GM12878 (cell line): ENCODE measurements around the gene RYR2. TPM values are rescaled to one million over a fixed set of nuclear protein-coding genes. Genes with fewer than 3 reads are reported as not detected.
A peak's percentile ranks its signal among the peaks of the same experiment; 100 is the strongest.

ENCODE experiments used
- ATAC-seq: fragments of 200-7000 bp; cut with Tn5 transposase; 3 replicates; pipeline ENCODE4 v1.9.1; 2020; ENCODE audit warnings: mild to moderate bottlenecking, moderate library complexity
- BruUV-seq: library from RNA; stranded (reverse); fragments of 400-500 nt; replicated peaks from 2 replicates; lab custom pipeline; 2021; lab: Mats Ljungman, UMichigan
- CTCF ChIA-PET: fragments of 300-600 bp; sonication (Branson Sonifier 250); formaldehyde crosslinking; extraction: SDS; loops from one replicate; lab custom pipeline; 2021; ENCODE audit warnings: inconsistent platforms; lab: Yijun Ruan, JAX
- POLR2A ChIA-PET: fragments of 350-600 bp; formaldehyde crosslinking; extraction: SDS; loops from one replicate; lab custom pipeline; 2021; ENCODE audit warnings: inconsistent platforms; lab: Charles Lee
- RAD21 ChIA-PET: fragments of 300-600 bp; sonication (Branson Sonifier 250); formaldehyde crosslinking; loops from one replicate; lab custom pipeline; 2023; ENCODE audit warnings: antibody characterized with exemption; ENCODE audit not compliant: unreplicated experiment; lab: Charles Lee
- SMC1A ChIA-PET: fragments of 300-600 bp; sonication (Branson Sonifier 250); formaldehyde crosslinking; loops from one replicate; lab custom pipeline; 2023; ENCODE audit not compliant: unreplicated experiment, uncharacterized antibody; lab: Charles Lee
- DNase-seq: peaks from one replicate; pipeline ENCODE4 v3.0.0-alpha.2; 2011; ENCODE audit warnings: low read depth, low spot score
- FAIRE-seq: peaks from 3 replicates; lab custom pipeline; 2011; peaks lifted over from hg19 to GRCh38; lab: Jason Lieb, UNC
- H2AFZ ChIP-seq: 2 replicates; pipeline ENCODE4 v1.6.0; 2011; ENCODE audit warnings: low read depth, low read length, control low read depth; ENCODE audit not compliant: control insufficient read depth
- H3K27ac ChIP-seq: 2 replicates; pipeline ENCODE4 v1.5.1; 2011; ENCODE audit warnings: control low read depth; ENCODE audit not compliant: control insufficient read depth, insufficient read depth
- H3K27me3 ChIP-seq, 2 experiments: replicated peaks in 1 of 2; 2 replicates each; pipeline versions ENCODE4 v1.6.0 to v1.6.1; 2011; ENCODE audit warnings: low read length in 1 of 2; ENCODE audit not compliant: control insufficient read depth in 2 of 2, insufficient read depth in 2 of 2
- H3K36me3 ChIP-seq, 2 experiments: 2 replicates each; pipeline ENCODE4 v1.5.1; 2011; ENCODE audit warnings: low read length in 1 of 2; ENCODE audit not compliant: control insufficient read depth in 2 of 2, insufficient read depth in 2 of 2
- H3K4me1 ChIP-seq: 2 replicates; pipeline ENCODE4 v1.6.1; 2011; ENCODE audit warnings: mild to moderate bottlenecking, low read length, moderate library complexity, mixed read lengths; ENCODE audit not compliant: control insufficient read depth, insufficient read depth
- H3K4me2 ChIP-seq: 2 replicates; pipeline ENCODE4 v1.6.0; 2011; ENCODE audit warnings: control low read depth; ENCODE audit not compliant: control insufficient read depth, insufficient read depth
- H3K4me3 ChIP-seq: fragments of 200-600 bp; sonication (generic); 2 replicates; pipeline ENCODE4 v1.5.1; 2016
- H3K79me2 ChIP-seq: 2 replicates; pipeline ENCODE4 v1.6.0; 2011; ENCODE audit warnings: low read length; ENCODE audit not compliant: control insufficient read depth, insufficient read depth
- H3K9ac ChIP-seq: 2 replicates; pipeline ENCODE4 v1.8.0; 2011; ENCODE audit warnings: low read length, control low read depth, mixed read lengths; ENCODE audit not compliant: control insufficient read depth, insufficient read depth
- H3K9me3 ChIP-seq: replicated peaks from 3 replicates; pipeline ENCODE4 v1.5.1; 2011; ENCODE audit warnings: mild to moderate bottlenecking, low read length; ENCODE audit not compliant: control insufficient read depth, insufficient read depth
- H4K20me1 ChIP-seq: 2 replicates; pipeline ENCODE4 v1.6.0; 2011; ENCODE audit not compliant: control insufficient read depth, insufficient read depth
- CREB1 ChIP-seq: IDR thresholded peaks from 2 replicates; pipeline ENCODE4 v1.6.1; 2012; ENCODE audit warnings: low read depth, mild to moderate bottlenecking, inconsistent platforms
- GABPA ChIP-seq: IDR thresholded peaks from 2 replicates; pipeline ENCODE4 v1.6.1; 2014; ENCODE audit warnings: antibody characterized with exemption, low read depth, mild to moderate bottlenecking, inconsistent platforms
- NFIC ChIP-seq: IDR thresholded peaks from 2 replicates; pipeline ENCODE4 v1.6.1; 2012; ENCODE audit warnings: low read depth, mild to moderate bottlenecking, inconsistent platforms, low read length, moderate library complexity
- RELA ChIP-seq: fragments of 450-650 bp; IDR thresholded peaks from 2 replicates; pipeline ENCODE4 v1.8.0; 2014; ENCODE audit warnings: borderline replicate concordance; ENCODE audit not compliant: partially characterized antibody
- SMARCA5 ChIP-seq: fragments of 450-650 bp; IDR thresholded peaks from 2 replicates; pipeline ENCODE4 v1.6.1; 2017; ENCODE audit warnings: mild to moderate bottlenecking
- STAT1 ChIP-seq: fragments of 450-650 bp; conservative IDR thresholded peaks from 2 replicates; pipeline ENCODE4 v1.6.1; 2014; ENCODE audit warnings: antibody characterized with exemption, mild to moderate bottlenecking
- SUPT20H ChIP-seq: IDR thresholded peaks from 2 replicates; pipeline ENCODE4 v1.6.1; 2011; ENCODE audit warnings: low read depth, mild to moderate bottlenecking, low read length, moderate library complexity, borderline replicate concordance; ENCODE audit not compliant: control insufficient read depth
- WRNIP1 ChIP-seq: IDR thresholded peaks from 2 replicates; pipeline ENCODE4 v1.6.1; 2011; ENCODE audit warnings: low read depth, low read length, improper control_type of control experiment, borderline replicate concordance
- WGBS: methylation state at CpG from one replicate; pipeline ENCODE4 v1.1.6; 2016; ENCODE audit warnings: low lambda C conversion rate; ENCODE audit not compliant: insufficient replicate concordance, insufficient coverage; ENCODE audit errors: missing lambda C conversion rate; 5-methylcytosine and 5-hydroxymethylcytosine counted together
- in situ Hi-C: fragments of 300-500 bp; cut with MboI; formaldehyde crosslinking; loops from 9 replicates; pipeline ENCODE4 v1.14.3; 2018; ENCODE audit warnings: mixed read lengths
- intact Hi-C: fragments of 100-400 bp; cut with micrococcal nuclease; formaldehyde crosslinking; loops from one replicate; pipeline ENCODE4 v1.14.2; 2022; ENCODE audit not compliant: unreplicated experiment
- polyA plus RNA-seq, 11 experiments: library from polyadenylated mRNA; depleted of rRNA in 4 of 11; unstranded in 6 of 11; stranded (reverse) in 5 of 11; fragments of >200 nt; fragmentation: Nextera tagmentation in 4 of 11; fragmentation: Illumina TruSeq in 1 of 11; extraction: Ambion mirVana in 4 of 11; extraction: Trizol in 1 of 11; gene quantifications; 1 replicate in 1 of 11; 2 replicates in 10 of 11; pipeline versions ENCODE4 v1.2.1 to v1.2.3, GENCODE V29; 2011 to 2016; ENCODE audit warnings: inconsistent platforms in 2 of 11, missing spikeins in 2 of 11, low read depth in 1 of 11
- total RNA-seq, 4 experiments: library from RNA; depleted of rRNA in 3 of 4; stranded (reverse); fragments of >200 nt in 3 of 4; fragmentation: Illumina TruSeq in 1 of 4; extraction: Trizol in 1 of 4; gene quantifications; 2 replicates each; pipeline versions ENCODE4 v1.2.1 to v1.2.3, GENCODE V29; 2013 to 2021
- TF ChIP-seq, protein P1 (sequence below): IDR thresholded peaks from 2 replicates; pipeline ENCODE4 v1.6.1; 2011; ENCODE audit warnings: borderline replicate concordance, low read depth, mild to moderate bottlenecking, moderate library complexity, low read length; ENCODE audit not compliant: insufficient read depth, poor library complexity, severe bottlenecking
- TF ChIP-seq, protein P2 (sequence below): IDR thresholded peaks from 2 replicates; pipeline ENCODE4 v1.6.1; 2011; ENCODE audit warnings: mild to moderate bottlenecking, low read depth, low read length, moderate library complexity; ENCODE audit not compliant: insufficient replicate concordance
- TF ChIP-seq, protein P3 (sequence below): IDR thresholded peaks from 2 replicates; pipeline ENCODE4 v1.6.1; 2012; ENCODE audit warnings: low read depth, low read length, improper control_type of control experiment
- TF ChIP-seq, protein P4 (sequence below): IDR thresholded peaks from 2 replicates; pipeline ENCODE4 v1.6.1; 2012; ENCODE audit warnings: low read depth, low read length, improper control_type of control experiment
- TF ChIP-seq, protein P5 (sequence below): fragments of 450-650 bp; IDR thresholded peaks from 2 replicates; pipeline ENCODE4 v1.6.1; 2016; ENCODE audit warnings: mild to moderate bottlenecking, moderate library complexity, borderline replicate concordance

Gene RYR2
- total and polyA plus RNA-seq, 10 of the 15 experiments (the other 5 are each of a cell fraction or from before 2014, with no cell fraction given) = 0.01 to 0.04 TPM; not detected in 8

DNA sequence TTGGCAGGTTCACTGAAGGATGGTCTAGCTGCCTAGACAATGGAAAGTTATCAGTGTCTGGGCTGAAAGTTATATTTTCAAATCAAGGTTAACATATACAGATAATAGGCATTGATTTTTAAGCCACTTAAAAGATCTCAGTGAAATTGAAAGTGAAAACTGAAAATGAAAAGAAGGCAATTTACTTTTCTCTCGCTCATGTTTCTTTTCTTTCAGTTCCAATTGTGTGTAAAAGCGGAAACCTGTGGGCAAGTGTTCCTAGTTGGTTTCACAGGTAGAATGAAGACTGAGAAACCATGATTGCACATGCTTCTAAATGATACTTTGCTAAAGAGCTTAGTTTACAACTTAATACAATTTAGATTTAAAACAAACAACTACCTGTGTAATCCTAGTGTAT, 465.0 kb downstream of the RYR2 start (continued):
- TF ChIP-seq, protein P1, sequence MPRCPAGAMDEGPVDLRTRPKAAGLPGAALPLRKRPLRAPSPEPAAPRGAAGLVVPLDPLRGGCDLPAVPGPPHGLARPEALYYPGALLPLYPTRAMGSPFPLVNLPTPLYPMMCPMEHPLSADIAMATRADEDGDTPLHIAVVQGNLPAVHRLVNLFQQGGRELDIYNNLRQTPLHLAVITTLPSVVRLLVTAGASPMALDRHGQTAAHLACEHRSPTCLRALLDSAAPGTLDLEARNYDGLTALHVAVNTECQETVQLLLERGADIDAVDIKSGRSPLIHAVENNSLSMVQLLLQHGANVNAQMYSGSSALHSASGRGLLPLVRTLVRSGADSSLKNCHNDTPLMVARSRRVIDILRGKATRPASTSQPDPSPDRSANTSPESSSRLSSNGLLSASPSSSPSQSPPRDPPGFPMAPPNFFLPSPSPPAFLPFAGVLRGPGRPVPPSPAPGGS = no peak
- TF ChIP-seq NFIC = peak; percentile 31; the same call in 1 of the 2 replicates
- 0 out of 2 replicates have a peak, but pooled peaks have one; percentile 11 for TF ChIP-seq GABPA
- TF ChIP-seq SMARCA5 = no peak
- TF ChIP-seq, protein P2, sequence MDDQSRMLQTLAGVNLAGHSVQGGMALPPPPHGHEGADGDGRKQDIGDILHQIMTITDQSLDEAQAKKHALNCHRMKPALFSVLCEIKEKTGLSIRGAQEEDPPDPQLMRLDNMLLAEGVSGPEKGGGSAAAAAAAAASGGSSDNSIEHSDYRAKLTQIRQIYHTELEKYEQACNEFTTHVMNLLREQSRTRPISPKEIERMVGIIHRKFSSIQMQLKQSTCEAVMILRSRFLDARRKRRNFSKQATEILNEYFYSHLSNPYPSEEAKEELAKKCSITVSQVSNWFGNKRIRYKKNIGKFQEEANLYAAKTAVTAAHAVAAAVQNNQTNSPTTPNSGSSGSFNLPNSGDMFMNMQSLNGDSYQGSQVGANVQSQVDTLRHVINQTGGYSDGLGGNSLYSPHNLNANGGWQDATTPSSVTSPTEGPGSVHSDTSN = no peak
- no peak for TF ChIP-seq SUPT20H
- TF ChIP-seq, all 136 proteins: peak for 18

DNA sequence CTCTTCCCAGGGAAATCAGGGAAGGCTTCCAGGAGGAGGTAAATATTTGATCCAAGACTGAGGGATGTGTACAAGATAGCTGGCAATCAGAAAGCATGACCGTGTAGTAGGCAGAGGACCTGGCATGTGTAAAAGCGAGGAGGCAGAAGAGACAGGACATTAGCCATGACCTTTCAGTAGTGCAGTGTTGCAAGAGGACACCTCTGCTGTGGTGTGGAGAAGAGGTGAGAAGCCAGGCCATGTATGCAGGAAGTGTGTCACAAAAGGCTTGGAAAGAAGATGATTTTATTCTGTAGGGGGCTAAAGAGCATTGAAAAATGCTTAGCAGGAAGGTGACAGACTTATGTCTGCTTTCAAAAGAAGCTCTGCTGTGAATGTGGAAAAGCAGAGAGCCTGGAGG, 467.8 kb downstream of the RYR2 start:
- no peak for ATAC-seq
- Histone ChIP-seq H4K20me1 (no peaks in the 10 kb centered on the region), H3K4me3 (no peak overlapping the region), H3K27me3 (no peaks in the 10 kb centered on the region), H3K9me3 (no peaks in the 10 kb centered on the region; the same call in 1 of the 3 replicates), H3K4me2 (no peak overlapping the region), H3K36me3 (no peaks in the 10 kb centered on the region), H2AFZ (no peak overlapping the region), H3K79me2 (no peaks in the 10 kb centered on the region), H3K4me1 (no peaks in the 10 kb centered on the region; the same call in 1 of the 2 replicates), H3K27ac (no peak overlapping the region), H3K9ac (no peak overlapping the region)
- no TSS peak for BruUV-seq
- DNase-seq = no peak
- in situ Hi-C loops (no loop called here), intact Hi-C loops (no loop called here)
- POLR2A ChIA-PET = no interaction called here
- CTCF ChIA-PET = no interaction called here
- SMC1A ChIA-PET = no interaction called here
- no peak for FAIRE-seq
- 33% methylated on average over 2 of the region's 2 CpGs for WGBS
- RAD21 ChIA-PET = no interaction called here
- no peak for TF ChIP-seq STAT1
- no peak for TF ChIP-seq RELA
- TF ChIP-seq, protein P3, sequence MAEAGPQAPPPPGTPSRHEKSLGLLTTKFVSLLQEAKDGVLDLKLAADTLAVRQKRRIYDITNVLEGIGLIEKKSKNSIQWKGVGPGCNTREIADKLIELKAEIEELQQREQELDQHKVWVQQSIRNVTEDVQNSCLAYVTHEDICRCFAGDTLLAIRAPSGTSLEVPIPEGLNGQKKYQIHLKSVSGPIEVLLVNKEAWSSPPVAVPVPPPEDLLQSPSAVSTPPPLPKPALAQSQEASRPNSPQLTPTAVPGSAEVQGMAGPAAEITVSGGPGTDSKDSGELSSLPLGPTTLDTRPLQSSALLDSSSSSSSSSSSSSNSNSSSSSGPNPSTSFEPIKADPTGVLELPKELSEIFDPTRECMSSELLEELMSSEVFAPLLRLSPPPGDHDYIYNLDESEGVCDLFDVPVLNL = no peak
- TF ChIP-seq, protein P4, sequence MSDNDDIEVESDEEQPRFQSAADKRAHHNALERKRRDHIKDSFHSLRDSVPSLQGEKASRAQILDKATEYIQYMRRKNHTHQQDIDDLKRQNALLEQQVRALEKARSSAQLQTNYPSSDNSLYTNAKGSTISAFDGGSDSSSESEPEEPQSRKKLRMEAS = no peak
- no peak for TF ChIP-seq CREB1
- TF ChIP-seq, protein P5, sequence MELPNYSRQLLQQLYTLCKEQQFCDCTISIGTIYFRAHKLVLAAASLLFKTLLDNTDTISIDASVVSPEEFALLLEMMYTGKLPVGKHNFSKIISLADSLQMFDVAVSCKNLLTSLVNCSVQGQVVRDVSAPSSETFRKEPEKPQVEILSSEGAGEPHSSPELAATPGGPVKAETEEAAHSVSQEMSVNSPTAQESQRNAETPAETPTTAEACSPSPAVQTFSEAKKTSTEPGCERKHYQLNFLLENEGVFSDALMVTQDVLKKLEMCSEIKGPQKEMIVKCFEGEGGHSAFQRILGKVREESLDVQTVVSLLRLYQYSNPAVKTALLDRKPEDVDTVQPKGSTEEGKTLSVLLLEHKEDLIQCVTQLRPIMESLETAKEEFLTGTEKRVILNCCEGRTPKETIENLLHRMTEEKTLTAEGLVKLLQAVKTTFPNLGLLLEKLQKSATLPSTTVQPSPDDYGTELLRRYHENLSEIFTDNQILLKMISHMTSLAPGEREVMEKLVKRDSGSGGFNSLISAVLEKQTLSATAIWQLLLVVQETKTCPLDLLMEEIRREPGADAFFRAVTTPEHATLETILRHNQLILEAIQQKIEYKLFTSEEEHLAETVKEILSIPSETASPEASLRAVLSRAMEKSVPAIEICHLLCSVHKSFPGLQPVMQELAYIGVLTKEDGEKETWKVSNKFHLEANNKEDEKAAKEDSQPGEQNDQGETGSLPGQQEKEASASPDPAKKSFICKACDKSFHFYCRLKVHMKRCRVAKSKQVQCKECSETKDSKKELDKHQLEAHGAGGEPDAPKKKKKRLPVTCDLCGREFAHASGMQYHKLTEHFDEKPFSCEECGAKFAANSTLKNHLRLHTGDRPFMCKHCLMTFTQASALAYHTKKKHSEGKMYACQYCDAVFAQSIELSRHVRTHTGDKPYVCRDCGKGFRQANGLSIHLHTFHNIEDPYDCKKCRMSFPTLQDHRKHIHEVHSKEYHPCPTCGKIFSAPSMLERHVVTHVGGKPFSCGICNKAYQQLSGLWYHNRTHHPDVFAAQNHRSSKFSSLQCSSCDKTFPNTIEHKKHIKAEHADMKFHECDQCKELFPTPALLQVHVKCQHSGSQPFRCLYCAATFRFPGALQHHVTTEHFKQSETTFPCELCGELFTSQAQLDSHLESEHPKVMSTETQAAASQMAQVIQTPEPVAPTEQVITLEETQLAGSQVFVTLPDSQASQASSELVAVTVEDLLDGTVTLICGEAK = no peak
- no peak for TF ChIP-seq WRNIP1
